Inflammatory macrophage (primary cell): Measurements from ENCODE around the gene RNASE8.
A peak's percentile ranks its signal among the peaks of the same experiment; 100 is the strongest.

Source experiments
- DNase-seq, 2 donors: peaks; one replicate each; pipeline ENCODE4 v3.0.0-alpha.2; 2020 to 2022

Gene RNASE8

DNA sequence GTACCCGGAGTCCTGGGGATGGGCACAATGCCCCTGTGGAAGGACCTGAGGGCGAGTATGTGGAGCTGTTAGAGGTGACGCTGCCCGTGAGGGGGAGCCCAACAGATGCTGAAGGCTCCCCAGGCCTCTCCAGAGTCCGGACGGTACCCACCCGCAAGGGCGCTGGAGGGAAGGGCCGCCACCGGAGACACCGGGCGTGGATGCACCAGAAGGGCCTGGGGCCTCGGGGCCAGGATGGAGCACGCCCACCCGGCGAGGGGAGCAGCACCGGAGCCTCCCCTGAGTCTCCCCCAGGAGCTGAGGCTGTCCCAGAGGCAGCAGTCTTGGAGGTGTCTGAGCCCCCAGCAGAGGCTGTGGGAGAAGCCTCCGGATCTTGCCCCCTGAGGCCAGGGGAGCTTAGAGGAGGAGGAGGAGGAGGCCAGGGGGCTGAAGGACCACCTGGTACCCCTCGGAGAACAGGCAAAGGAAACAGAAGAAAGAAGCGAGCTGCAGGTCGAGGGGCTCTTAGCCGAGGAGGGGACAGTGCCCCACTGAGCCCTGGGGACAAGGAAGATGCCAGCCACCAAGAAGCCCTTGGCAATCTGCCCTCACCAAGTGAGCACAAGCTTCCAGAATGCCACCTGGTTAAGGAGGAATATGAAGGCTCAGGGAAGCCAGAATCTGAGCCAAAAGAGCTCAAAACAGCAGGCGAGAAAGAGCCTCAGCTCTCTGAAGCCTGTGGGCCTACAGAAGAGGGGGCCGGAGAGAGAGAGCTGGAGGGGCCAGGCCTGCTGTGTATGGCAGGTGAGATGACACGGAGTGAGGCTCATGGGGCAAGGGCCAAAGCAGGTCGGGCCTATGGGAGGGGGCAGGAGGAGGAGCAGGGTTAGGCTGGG lies 17.0 kb downstream of the RNASE8 start:
- DNase-seq, result no peak

DNA sequence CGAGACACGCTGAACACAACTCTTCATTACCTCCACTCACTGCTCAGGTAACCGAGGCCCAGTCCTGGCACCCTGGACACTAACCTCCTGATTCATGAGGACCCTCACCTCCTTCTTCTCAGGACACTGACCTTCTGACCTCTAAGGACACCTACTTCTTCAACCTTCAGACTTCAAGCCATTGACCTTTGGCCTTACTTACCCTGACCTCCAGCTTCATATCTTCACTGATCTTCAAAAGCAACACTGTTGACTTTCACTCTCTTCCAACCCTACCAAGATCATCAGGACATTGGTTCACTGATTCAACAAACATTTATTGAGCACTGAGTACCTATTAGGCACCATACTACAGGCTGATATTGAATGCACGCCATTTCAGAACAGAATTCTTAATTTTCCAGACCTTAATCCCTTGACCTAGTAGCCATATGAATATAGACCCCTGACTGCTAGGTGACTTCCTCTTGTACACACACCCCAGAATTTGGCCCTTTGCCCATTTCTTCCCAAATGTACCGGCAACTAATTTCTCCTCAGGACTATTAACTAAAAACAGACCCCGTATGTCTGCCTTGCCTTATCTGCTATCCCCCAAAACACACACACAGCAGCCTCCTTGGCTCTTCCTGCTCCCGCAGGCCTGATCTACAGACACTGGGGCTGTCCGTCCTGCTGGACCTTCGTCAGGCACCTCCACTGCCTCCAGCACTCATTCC lies 18.3 kb downstream of the RNASE8 start:
- DNase-seq, result no peak

GRCh38 chr14:21077672-21078071 lies 20.1 kb downstream of the RNASE8 start:
- DNase-seq, result peak in 1 of 2 donors; percentile 25

- DNase-seq, result no peak
These were observed 20.7 kb downstream of the RNASE8 start for GRCh38 chr14:21078287-21078686.

DNA sequence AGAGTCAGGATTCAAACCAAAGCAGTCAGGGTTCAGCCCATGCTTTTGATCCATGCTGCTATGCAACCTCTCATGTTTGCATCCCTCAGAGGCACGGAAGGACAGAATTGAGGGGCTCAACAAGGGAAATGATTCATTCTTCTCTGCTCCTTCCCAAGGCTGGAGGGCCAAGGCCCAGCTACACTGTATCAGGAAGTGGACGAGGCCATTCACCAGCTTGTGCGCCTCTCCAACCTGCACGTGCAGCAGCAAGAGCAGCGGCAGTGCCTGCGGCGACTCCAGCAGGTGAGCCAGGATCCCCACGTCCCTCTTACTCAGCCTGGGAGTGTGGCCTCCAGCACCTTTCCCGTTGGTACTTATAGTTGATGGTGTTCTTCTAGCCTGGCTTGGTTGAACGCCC lies 21.1 kb downstream of the RNASE8 start:
- no peak for DNase-seq

- DNase-seq, result no peak
These were observed 24.0 kb downstream of the RNASE8 start for GRCh38 chr14:21081521-21082142.

DNA sequence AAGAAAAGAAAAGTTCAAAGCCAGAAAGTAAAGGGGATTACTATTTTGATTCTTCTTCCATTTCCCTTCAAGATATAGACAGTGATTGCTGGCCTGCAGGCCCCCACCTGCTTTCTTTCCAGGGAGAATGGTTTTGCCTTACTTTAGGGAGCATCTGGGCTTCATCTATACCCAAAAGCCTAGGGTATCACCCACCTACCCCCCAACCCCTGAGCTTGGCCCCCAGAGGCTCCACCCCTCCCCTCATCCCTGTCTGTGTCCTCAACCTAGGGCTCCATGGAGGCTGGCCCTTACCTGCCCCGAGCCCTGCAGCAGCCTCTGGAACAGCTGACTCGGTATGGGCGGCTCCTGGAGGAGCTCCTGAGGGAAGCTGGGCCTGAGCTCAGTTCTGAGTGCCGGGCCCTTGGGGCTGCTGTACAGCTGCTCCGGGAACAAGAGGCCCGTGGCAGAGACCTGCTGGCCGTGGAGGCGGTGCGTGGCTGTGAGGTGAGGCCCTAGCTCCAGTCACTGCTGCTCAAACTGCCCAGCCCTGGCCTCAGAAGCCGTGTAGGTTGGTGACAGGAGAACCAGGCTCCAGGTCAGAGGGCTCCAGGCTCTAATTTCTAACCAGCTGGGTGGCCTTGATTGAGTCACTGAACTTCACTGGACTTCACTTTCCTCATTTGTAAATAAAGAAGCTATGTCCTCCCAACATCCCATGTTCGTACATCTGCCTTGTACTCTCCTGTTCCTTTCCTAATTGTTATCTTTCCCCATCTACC lies 26.1 kb downstream of the RNASE8 start:
- no peak for DNase-seq

- no peak for DNase-seq
These were observed 26.8 kb downstream of the RNASE8 start for GRCh38 chr14:21084396-21084795.

DNA sequence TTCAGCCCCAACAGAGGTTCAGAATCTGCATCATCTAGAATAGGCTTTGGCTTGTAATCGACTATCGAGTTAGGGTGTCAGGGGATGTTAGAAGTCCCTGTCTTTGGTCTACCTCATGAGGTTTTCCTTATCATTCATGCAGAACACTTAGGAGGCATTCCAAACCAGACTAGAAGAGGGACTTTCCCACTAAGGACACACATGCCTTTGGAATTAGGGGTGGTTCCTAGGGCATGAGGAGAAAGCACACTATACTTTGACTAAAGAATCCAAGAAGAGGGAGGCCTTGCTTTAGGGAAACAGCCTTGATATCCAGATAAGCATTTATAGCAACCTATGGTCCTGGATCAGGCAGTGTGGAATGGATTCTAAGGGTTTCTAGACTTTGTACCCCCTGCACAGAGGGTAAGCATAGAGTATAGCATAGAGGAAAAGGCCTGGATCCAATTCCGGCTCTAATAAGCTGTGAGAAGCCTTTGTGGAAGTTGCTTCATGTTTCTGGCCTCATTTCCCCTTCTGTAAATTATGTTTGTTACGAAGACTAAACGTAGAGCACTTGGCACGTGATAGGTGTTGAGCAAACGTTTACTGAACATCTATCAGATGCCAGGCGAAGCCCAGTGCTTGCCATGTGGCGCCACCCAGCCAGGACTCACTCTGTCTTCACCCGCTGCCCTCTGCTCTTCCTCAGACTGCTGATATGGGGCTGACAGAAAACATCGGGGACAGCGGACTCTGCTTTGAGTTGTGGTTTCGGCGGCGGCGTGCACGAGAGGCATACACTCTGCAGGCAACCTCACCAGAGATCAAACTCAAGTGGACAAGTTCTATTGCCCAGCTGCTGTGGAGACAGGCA lies 27.6 kb downstream of the RNASE8 start:
- peak; percentile 81 to 86 for DNase-seq

GRCh38 chr14:21086908-21087293 lies 29.3 kb downstream of the RNASE8 start:
- DNase-seq, result no peak

- peak; percentile 87 to 88 for DNase-seq
These were observed 29.9 kb downstream of the RNASE8 start for GRCh38 chr14:21087294-21088091.

DNA sequence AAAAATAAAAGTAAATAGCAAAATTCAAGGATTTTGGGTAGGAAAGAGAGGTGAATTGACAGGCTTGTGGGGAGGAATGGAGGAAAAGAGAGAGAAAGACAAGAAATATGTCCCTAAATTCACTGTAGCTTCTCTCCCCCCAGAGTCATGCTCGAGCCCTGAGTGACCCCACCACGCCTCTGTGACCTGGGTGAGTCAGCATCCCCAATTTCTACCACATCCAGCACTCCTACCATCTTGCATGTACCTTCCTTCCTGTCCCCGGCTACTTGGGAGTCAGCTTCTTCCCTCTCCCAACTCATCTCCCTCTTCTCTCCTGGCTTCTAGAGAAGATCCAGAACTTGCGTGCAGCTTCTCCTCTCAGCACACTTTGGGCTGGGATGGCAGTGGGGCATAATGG lies 31.1 kb downstream of the RNASE8 start:
- no peak for DNase-seq

DNA sequence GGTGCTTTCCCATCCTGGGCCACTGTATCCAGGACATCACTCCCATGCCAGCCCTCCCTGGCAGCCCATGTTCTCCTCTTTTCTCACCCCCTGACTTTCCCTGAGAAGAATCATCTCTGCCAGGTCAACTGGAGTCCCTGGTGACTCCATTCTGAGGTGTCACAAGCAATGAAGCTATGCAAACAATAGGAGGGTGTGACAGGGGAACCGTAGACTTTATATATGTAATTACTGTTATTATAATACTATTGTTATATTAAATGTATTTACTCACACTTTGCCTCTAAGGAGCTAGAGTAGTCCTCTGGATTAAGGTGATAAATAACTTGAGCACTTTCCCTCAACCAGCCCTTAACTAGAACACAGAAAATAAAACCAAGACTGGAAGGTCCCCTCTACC lies 31.6 kb downstream of the RNASE8 start:
- no peak for DNase-seq

- no peak for DNase-seq
These were observed 32.2 kb downstream of the RNASE8 start for GRCh38 chr14:21089877-21090193.

DNA sequence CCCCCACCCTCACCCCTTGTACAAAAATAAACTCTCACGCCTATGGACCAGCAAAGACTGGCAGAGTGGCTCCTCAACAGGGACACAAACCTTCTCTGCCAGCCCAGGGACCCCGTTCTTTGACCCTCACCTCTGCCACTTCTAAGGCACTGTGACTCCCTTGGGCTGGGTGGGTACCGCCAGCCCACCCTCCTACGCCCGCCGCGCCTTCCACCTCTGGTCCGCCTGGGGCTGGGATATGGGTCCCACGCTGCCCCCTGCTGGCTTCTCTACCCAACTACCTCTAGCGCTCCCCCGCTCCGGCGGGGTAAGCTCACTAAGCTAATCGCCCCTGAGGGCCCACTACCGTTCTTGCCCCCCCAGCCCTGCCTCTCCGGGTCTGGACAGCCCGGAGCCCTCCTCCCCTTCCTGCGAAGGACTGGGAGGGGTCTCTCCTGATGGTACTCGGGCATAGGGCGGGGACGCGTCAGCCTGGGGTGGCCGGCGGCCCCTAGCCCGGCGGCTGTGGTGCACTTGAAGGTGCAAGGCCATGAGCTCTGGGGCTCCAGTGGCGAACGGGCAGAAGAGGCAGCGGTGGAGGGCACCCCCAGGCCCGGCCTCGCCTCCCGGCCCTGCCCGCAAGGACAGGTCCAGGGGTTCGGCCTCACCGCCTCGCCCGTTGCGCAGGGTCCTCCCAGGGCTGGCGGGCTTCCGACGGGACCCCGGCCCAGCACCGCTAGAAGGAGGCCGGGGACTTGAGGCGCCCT lies 32.7 kb downstream of the RNASE8 start:
- peak in 1 of 2 donors; percentile 14 for DNase-seq

DNA sequence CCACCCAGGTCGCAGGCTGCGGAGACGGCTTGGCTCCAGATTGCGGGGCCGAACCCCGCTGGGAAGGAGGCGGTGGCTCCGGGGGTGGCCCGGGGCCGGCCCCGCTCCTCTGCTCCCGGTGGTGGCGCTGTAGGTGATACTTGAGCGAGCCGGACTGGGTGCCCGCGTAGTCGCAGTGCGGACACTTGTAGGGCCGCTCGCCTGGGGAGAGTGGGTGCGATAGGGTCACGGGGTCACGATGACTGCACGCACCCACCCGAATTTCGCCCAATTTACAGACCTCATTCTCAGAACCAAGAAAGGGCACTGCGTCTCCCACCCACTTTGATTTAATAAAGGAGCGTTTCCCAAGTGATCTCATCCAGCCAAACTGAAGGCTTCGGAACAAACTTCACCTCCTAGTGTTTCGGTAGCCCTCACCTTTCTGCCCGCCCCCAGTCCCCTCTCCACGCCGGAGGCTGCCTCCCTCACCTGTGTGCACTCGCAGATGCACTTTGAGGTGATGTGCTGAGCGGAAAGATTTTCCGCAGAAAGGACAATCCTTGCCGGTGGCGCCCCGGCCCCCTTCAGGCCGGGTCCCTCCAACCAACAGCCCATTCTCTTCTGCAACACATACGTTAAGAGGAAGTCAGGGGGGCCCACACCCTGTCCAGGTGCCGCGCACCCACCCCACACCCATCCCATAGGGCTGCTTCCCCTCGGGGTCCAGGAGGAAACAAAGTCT lies 33.5 kb downstream of the RNASE8 start:
- DNase-seq, result no peak

- no peak for DNase-seq
These were observed 34.2 kb downstream of the RNASE8 start for GRCh38 chr14:21091821-21092272.

DNA sequence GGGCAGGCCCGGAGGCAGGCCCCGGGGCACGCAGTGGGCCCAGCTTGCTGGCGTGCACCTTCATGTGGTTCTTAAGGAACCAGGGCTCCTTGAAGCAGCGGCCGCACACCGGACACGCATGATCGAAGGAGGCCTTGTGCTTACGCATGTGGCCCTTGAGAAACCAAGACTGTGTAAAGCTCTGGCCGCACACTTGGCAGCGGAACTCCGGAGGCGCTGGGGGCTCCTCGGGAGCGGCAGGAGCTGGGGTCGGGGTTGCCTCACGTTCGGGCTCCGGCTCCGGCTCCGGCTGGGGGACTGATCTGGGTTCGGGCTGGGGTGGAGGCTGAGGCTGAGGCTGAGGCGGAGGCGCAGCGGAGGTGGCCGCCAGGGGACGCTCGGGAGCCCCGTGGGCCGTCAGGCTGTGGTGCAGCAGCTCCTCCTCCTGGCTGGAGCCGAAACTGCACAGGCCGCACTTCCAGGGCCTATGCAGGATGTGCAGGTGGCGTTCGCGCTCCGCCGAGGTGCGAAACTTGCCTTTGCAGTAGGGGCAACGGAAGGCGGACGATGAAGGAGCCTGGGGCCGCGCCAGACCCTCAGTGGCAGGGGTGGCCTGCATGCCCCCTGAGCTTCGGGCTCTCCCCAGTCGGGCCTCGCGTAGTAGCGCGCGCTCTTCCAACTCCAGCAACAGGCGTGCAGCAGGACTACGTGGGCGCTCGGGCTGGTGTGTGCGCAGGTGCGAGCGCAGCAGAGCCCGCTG lies 34.8 kb downstream of the RNASE8 start:
- DNase-seq, result peak; percentile 74 to 81

GRCh38 chr14:21093018-21093417 lies 35.4 kb downstream of the RNASE8 start:
- no peak for DNase-seq
